ENCODE data around the gene PCDHA10. TPM values are rescaled to one million over a fixed set of nuclear protein-coding genes. Genes with fewer than 3 reads are reported as not detected.
"Not testable (repeated sequence)": the region's sequence is repeated elsewhere in the genome, so short reads cannot be mapped to it uniquely, and the experiment has no call there.

The PCDHA10 gene
- polyA plus RNA-seq, 2 of the 4 experiments (the other 2 are of a cell fraction) = 0.01 to 0.06 TPM

DNA sequence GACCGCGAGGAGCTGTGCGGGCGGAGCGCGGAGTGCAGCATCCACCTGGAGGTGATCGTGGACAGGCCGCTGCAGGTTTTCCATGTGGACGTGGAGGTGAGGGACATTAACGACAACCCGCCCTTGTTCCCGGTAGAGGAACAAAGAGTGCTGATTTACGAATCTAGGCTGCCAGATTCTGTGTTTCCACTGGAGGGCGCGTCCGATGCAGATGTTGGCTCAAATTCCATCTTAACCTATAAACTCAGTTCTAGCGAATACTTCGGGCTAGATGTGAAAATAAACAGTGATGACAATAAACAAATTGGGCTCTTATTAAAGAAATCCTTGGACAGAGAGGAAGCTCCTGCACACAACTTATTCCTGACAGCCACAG is 27.3 kb upstream of the PCDHA10 start:
- no peak for ATAC-seq

DNA sequence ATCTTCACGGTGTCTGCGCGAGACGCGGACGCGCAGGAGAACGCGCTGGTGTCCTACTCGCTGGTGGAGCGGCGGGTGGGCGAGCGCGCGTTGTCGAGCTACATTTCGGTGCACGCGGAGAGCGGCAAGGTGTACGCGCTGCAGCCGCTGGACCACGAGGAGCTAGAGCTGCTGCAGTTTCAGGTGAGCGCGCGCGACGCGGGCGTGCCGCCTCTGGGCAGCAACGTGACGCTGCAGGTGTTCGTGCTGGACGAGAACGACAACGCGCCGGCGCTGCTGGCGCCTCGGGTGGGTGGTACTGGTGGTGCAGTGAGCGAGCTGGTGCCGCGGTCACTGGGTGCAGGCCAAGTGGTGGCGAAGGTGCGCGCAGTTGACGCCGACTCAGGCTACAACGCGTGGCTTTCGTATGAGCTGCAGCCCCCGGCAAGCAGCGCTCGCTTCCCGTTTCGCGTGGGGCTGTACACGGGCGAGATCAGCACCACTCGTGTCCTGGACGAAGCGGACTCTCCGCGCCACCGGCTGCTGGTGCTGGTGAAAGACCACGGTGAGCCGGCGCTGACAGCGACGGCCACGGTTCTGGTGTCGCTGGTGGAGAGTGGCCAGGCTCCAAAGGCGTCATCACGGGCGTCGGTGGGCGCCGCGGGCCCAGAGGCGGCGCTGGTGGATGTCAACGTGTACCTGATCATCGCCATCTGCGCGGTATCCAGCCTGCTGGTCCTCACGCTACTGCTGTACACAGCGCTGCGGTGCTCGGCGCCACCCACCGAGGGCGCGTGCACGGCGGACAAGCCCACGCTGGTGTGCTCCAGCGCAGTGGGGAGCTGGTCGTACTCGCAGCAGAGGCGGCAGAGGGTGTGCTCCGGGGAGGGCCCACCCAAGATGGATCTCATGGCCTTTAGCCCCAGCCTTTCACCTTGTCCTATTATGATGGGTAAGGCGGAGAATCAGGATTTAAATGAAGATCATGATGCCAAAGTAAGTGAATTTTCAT is 25.9 kb upstream of the PCDHA10 start:
- H3K4me3 ChIP-seq; H3K4me2 ChIP-seq; H3K9me3 ChIP-seq; ATAC-seq; H3K27ac ChIP-seq; H3K4me1 ChIP-seq; FAIRE-seq; POLR2A ChIA-PET; CTCF ChIA-PET; DNase-seq (ENCODE audit: low read depth in 1 of 2, low spot score in 1 of 2): not testable (repeated sequence)
- WGBS (ENCODE audit: missing lambda C conversion rate) = 88% methylated on average over 91 of the region's 106 CpGs

More for the DNA sequence above, 27.3 kb upstream of the PCDHA10 start:
- CTCF ChIA-PET = interaction anchor here (0.6 to 0.9 kb wide), 2 partner anchors 385 to 395 kb away, joined by 3 read pairs; partner anchors contain the start of genes PCDHB13 and PCDHB14
- FAIRE-seq (no peak), DNase-seq (ENCODE audit: low read depth in 1 of 2, low spot score in 1 of 2) (no peak)
- Histone ChIP-seq H3K4me2 (no peak overlapping the region), H3K4me1 (no peaks in the 10 kb centered on the region), H3K4me3 (no peak overlapping the region), H3K9me3 (no peaks in the 10 kb centered on the region), H3K27ac (no peak overlapping the region)
- POLR2A ChIA-PET = no interaction called here
- TF ChIP-seq JUNB (IDR thresholded peaks at IDR 0.05) = no peak
- TF ChIP-seq CBX2 (IDR thresholded peaks at IDR 0.05; ENCODE audit: borderline replicate concordance, low read depth) = no peak
- TF ChIP-seq HEYL (CRISPR knock-in tag; IDR thresholded peaks at IDR 0.05) = no peak
- no peak for TF ChIP-seq ZSCAN20 (CRISPR knock-in tag; IDR thresholded peaks at IDR 0.05)
- TF ChIP-seq FOSB (CRISPR knock-in tag; IDR thresholded peaks at IDR 0.05) = no peak
- WGBS (ENCODE audit: missing lambda C conversion rate) = 74% methylated on average over 18 of the region's 18 CpGs

DNA sequence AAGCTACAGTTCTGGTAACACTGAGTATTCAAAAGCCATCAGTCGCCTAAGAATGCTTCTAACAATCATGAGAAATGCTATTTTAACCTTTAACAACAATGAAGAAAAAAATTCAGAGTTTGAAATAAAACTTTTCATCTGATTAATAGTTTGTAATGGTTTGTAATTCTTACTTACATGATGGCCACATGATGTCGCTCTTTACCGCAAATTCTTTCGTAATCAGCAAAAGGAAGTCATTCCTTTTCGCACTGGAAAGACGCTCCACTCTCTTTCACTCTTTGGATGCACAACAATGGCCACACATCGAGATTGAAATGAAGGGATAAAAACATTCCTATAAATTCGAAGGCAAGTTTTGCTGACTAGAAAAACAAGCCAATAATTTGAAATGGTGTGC is 21.7 kb upstream of the PCDHA10 start, which contains the start of gene PCDHA7:
TSS of gene PCDHA7 (plus strand) at position 277 of the 400 bp plus-strand sequence. CDS start at position 392, 115 bp downstream.
- CTCF ChIA-PET = interaction anchor here (1.7 to 2.2 kb wide), 2 partner anchors 13 to 207 kb away, joined by 5 to 7 read pairs; partner anchors contain the start of gene PCDHA5

DNA sequence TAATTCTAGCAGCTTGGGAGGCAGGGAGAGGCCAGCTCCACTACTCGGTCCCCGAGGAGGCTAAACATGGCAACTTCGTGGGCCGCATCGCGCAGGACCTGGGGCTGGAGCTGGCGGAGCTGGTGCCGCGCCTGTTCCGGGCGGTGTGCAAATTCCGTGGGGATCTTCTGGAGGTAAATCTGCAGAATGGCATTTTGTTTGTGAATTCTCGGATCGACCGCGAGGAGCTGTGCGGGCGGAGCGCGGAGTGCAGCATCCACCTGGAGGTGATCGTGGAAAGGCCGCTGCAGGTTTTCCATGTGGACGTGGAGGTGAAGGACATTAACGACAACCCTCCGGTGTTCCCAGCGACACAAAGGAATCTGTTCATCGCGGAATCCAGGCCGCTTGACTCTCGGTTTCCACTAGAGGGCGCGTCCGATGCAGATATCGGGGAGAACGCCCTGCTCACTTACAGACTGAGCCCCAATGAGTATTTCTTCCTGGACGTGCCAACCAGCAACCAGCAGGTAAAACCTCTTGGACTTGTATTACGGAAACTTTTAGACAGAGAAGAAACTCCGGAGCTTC is 21.2 kb upstream of the PCDHA10 start:
- ATAC-seq (peak in 1 of 2 experiments; percentile 47; a peak in 2 of 6 replicates), FAIRE-seq (peak; percentile 51)
- H3K4me2 ChIP-seq; DNase-seq (ENCODE audit: low read depth in 1 of 2, low spot score in 1 of 2); H3K4me3 ChIP-seq; H3K27ac ChIP-seq; POLR2A ChIA-PET; H3K9me3 ChIP-seq; H3K4me1 ChIP-seq: not testable (repeated sequence)
- CTCF ChIA-PET = interaction anchor here (1.7 to 2.2 kb wide), 2 partner anchors 13 to 206 kb away, joined by 5 to 7 read pairs; partner anchors contain the start of gene PCDHA5
- 76% methylated on average over 27 of the region's 38 CpGs for WGBS (ENCODE audit: missing lambda C conversion rate)

More for the DNA sequence above, 21.7 kb upstream of the PCDHA10 start, which contains the start of gene PCDHA7:
- no peak for FAIRE-seq
- Histone ChIP-seq H3K9me3 (peaks cover 5% of the 10 kb centered on the region; the same call in 1 of the 3 replicates), H3K27ac (no peak within 1 kb of the TSS), H3K4me1 (no peaks in the 10 kb centered on the region), H3K4me3 (no peak within 1 kb of the TSS), H3K4me2 (no peak within 1 kb of the TSS)
- no peak for ATAC-seq
- POLR2A ChIA-PET = no interaction called here
- TF ChIP-seq MAFK (IDR thresholded peaks at IDR 0.05; ENCODE audit: partially characterized antibody) (no peak), RAD21 (conservative IDR thresholded peaks at IDR 0.05 in 1 of 2, IDR thresholded peaks at IDR 0.05 in 1 of 2) (peak; percentile 23 to 43; a peak in 3 of 5 replicates)
- TF ChIP-seq, protein P1, sequence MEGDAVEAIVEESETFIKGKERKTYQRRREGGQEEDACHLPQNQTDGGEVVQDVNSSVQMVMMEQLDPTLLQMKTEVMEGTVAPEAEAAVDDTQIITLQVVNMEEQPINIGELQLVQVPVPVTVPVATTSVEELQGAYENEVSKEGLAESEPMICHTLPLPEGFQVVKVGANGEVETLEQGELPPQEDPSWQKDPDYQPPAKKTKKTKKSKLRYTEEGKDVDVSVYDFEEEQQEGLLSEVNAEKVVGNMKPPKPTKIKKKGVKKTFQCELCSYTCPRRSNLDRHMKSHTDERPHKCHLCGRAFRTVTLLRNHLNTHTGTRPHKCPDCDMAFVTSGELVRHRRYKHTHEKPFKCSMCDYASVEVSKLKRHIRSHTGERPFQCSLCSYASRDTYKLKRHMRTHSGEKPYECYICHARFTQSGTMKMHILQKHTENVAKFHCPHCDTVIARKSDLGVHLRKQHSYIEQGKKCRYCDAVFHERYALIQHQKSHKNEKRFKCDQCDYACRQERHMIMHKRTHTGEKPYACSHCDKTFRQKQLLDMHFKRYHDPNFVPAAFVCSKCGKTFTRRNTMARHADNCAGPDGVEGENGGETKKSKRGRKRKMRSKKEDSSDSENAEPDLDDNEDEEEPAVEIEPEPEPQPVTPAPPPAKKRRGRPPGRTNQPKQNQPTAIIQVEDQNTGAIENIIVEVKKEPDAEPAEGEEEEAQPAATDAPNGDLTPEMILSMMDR (IDR thresholded peaks at IDR 0.05) = peak; percentile 23; the same call in 2 of the 3 replicates
- WGBS (ENCODE audit: missing lambda C conversion rate) = 12% methylated on average over 8 of the region's 8 CpGs
- DNase-seq (ENCODE audit: low read depth in 1 of 2, low spot score in 1 of 2) = peak in 1 of 2 experiments; percentile 33
